IMR-90 (cell line): ENCODE data around the gene SPPL2C. TPM values are rescaled to one million over a fixed set of nuclear protein-coding genes. Genes with fewer than 3 reads are reported as not detected.

Experiments
- ATAC-seq: fragments of 200-7000 bp; cut with Tn5 transposase; 2 replicates; pipeline ENCODE4 v1.9.1; 2020; ENCODE audit warnings: low read depth, mild to moderate bottlenecking, moderate library complexity
- Bru-seq: library from RNA; stranded (reverse); fragments of 400-500 nt; gene quantifications from one replicate; lab custom pipeline; 2021; lab: Mats Ljungman, UMichigan
- BruChase-seq, 2 experiments: library from RNA; stranded (reverse); fragments of 400-500 nt; gene quantifications; one replicate each; lab custom pipeline; 2021; lab: Mats Ljungman, UMichigan
- BruUV-seq: library from RNA; stranded (reverse); fragments of 400-500 nt; replicated peaks from 2 replicates; lab custom pipeline; 2021; lab: Mats Ljungman, UMichigan
- CTCF ChIA-PET: fragments of 300-600 bp; formaldehyde crosslinking; extraction: SDS; loops from one replicate; lab custom pipeline; 2021; ENCODE audit warnings: antibody characterized with exemption; lab: Yijun Ruan, JAX
- POLR2A ChIA-PET: fragments of 300-600 bp; sonication (Branson Sonifier 250); formaldehyde crosslinking; loops from one replicate; lab custom pipeline; 2022; ENCODE audit warnings: antibody characterized with exemption; ENCODE audit not compliant: unreplicated experiment; lab: Charles Lee
- DNase-seq: peaks from one replicate; pipeline ENCODE4 v3.0.0; 2013
- H2AFZ ChIP-seq: replicated peaks from 2 replicates; pipeline ENCODE3; 2013; ENCODE audit warnings: low read length, mild to moderate bottlenecking; ENCODE audit not compliant: poor library complexity
- H2AK5ac ChIP-seq: 2 replicates; pipeline ENCODE4 v1.6.1; 2013; ENCODE audit warnings: low read depth, low read length, inconsistent platforms
- H2AK9ac ChIP-seq: replicated peaks from 2 replicates; pipeline ENCODE3; 2013; ENCODE audit warnings: mild to moderate bottlenecking, low read depth, low read length, moderate library complexity; ENCODE audit not compliant: poor library complexity
- H2BK120ac ChIP-seq: 2 replicates; pipeline ENCODE4 v1.6.1; 2013; ENCODE audit warnings: low read depth, low read length, inconsistent platforms
- H2BK15ac ChIP-seq: 3 replicates; pipeline ENCODE4 v1.6.1; 2013; ENCODE audit warnings: low read depth, low read length, inconsistent platforms
- H2BK20ac ChIP-seq: 2 replicates; pipeline ENCODE4 v1.6.1; 2013; ENCODE audit warnings: low read depth, mild to moderate bottlenecking, inconsistent platforms, low read length, moderate library complexity
- H2BK5ac ChIP-seq: 2 replicates; pipeline ENCODE4 v1.6.1; 2013; ENCODE audit warnings: mild to moderate bottlenecking, low read depth, low read length, inconsistent platforms; ENCODE audit not compliant: poor library complexity, severe bottlenecking
- H3K14ac ChIP-seq: replicated peaks from 2 replicates; pipeline ENCODE4 v1.6.1; 2013; ENCODE audit warnings: low read depth, low read length, inconsistent platforms
- H3K18ac ChIP-seq: 2 replicates; pipeline ENCODE4 v1.6.1; 2013; ENCODE audit warnings: low read depth, low read length, control low read depth
- H3K23ac ChIP-seq: 2 replicates; pipeline ENCODE4 v1.6.1; 2013; ENCODE audit warnings: low read depth, low read length, inconsistent platforms
- H3K27ac ChIP-seq: 2 replicates; pipeline ENCODE4 v1.5.1; 2013; ENCODE audit warnings: mild to moderate bottlenecking, control low read depth, low read length; ENCODE audit not compliant: insufficient read depth
- H3K27me3 ChIP-seq: 2 replicates; pipeline ENCODE4 v1.6.1; 2013; ENCODE audit warnings: low read length; ENCODE audit not compliant: control insufficient read depth, insufficient read depth
- H3K36me3 ChIP-seq: 2 replicates; pipeline ENCODE4 v1.6.1; 2013; ENCODE audit warnings: low read length, mixed read lengths; ENCODE audit not compliant: control insufficient read depth, insufficient read depth
- H3K4ac ChIP-seq: 2 replicates; pipeline ENCODE4 v1.6.1; 2013; ENCODE audit warnings: low read depth, low read length, inconsistent platforms
- H3K4me1 ChIP-seq: 2 replicates; pipeline ENCODE4 v1.6.1; 2013; ENCODE audit warnings: low read length, mixed read lengths; ENCODE audit not compliant: control insufficient read depth, insufficient read depth
- H3K4me2 ChIP-seq: 2 replicates; pipeline ENCODE4 v1.6.1; 2013; ENCODE audit warnings: low read depth, mild to moderate bottlenecking, control low read depth, low read length, moderate library complexity
- H3K4me3 ChIP-seq: 2 replicates; pipeline ENCODE4 v1.5.1; 2013; ENCODE audit warnings: low read depth, mild to moderate bottlenecking, control low read depth, low read length, moderate library complexity; ENCODE audit not compliant: insufficient read depth
- H3K56ac ChIP-seq: 2 replicates; pipeline ENCODE4 v1.6.1; 2013; ENCODE audit warnings: low read length, inconsistent platforms; ENCODE audit not compliant: insufficient read depth; ENCODE audit errors: extremely low read depth
- H3K79me1 ChIP-seq, 2 experiments: 2 replicates each; pipeline ENCODE4 v1.6.1; 2013; ENCODE audit warnings: low read length in 2 of 2, inconsistent platforms in 1 of 2, low read depth in 1 of 2
- H3K9ac ChIP-seq: 2 replicates; pipeline ENCODE4 v1.6.1; 2013; ENCODE audit warnings: low read depth, low read length, control low read depth
- H3K9me1 ChIP-seq: 2 replicates; pipeline ENCODE4 v1.6.1; 2013; ENCODE audit warnings: low read length, inconsistent platforms; ENCODE audit not compliant: insufficient read depth
- H3K9me3 ChIP-seq: 2 replicates; pipeline ENCODE4 v1.6.1; 2013; ENCODE audit warnings: low read length; ENCODE audit not compliant: control insufficient read depth, insufficient read depth
- H4K20me1 ChIP-seq: 2 replicates; pipeline ENCODE4 v1.6.1; 2013; ENCODE audit warnings: low read length, inconsistent platforms; ENCODE audit not compliant: insufficient read depth
- H4K5ac ChIP-seq: 2 replicates; pipeline ENCODE4 v1.6.1; 2013; ENCODE audit warnings: mild to moderate bottlenecking, low read depth, low read length, control low read depth
- H4K8ac ChIP-seq, 2 experiments: 2 replicates each; pipeline ENCODE4 v1.6.1; 2013; ENCODE audit warnings: low read depth in 2 of 2, low read length in 2 of 2, control low read depth in 1 of 2, inconsistent platforms in 1 of 2
- H4K91ac ChIP-seq: 2 replicates; pipeline ENCODE4 v1.6.1; 2013; ENCODE audit warnings: low read depth, low read length, inconsistent platforms; ENCODE audit not compliant: insufficient read depth
- BHLHE40 ChIP-seq: fragments of 150-350 bp; IDR thresholded peaks from 2 replicates; pipeline ENCODE4 v1.6.1; 2016; ENCODE audit warnings: mild to moderate bottlenecking, low read depth, low read length
- CEBPB ChIP-seq: IDR thresholded peaks from 2 replicates; pipeline ENCODE4 v1.6.1; 2012; ENCODE audit warnings: low read depth, low read length, improper control_type of control experiment
- MAFK ChIP-seq: IDR thresholded peaks from 2 replicates; pipeline ENCODE4 v1.6.1; 2012; ENCODE audit warnings: low read depth, low read length, improper control_type of control experiment
- MXI1 ChIP-seq: IDR thresholded peaks from 2 replicates; pipeline ENCODE4 v1.6.1; 2012; ENCODE audit warnings: low read depth, mild to moderate bottlenecking, low read length, moderate library complexity, borderline replicate concordance
- NFE2L2 ChIP-seq: fragments of 150-350 bp; IDR thresholded peaks from 2 replicates; pipeline ENCODE4 v1.6.1; 2016; ENCODE audit warnings: low read depth, mild to moderate bottlenecking, low read length
- RCOR1 ChIP-seq: IDR thresholded peaks from 2 replicates; pipeline ENCODE4 v1.6.1; 2012; ENCODE audit warnings: mild to moderate bottlenecking, low read length, improper control_type of control experiment; ENCODE audit not compliant: insufficient replicate concordance
- RFX5 ChIP-seq: IDR thresholded peaks from 2 replicates; pipeline ENCODE4 v1.8.0; 2012; ENCODE audit warnings: low read depth, mild to moderate bottlenecking, low read length, moderate library complexity
- WGBS, 2 experiments: methylation state at CpG; one replicate each; pipeline versions ENCODE4 v1.1.5 to v1.1.7; 2013; ENCODE audit warnings: missing lambda C conversion rate in 2 of 2; ENCODE audit not compliant: insufficient read length in 1 of 2; ENCODE audit errors: extremely low coverage in 2 of 2; 5-methylcytosine and 5-hydroxymethylcytosine counted together
- dilution Hi-C: fragments of 300-500 bp; cut with HindIII; formaldehyde crosslinking; loops from one replicate; pipeline ENCODE4 v1.14.3; 2018; ENCODE audit warnings: low sequenced_read_pairs; ENCODE audit not compliant: unreplicated experiment
- in situ Hi-C: fragments of 300-500 bp; cut with MboI; formaldehyde crosslinking; loops from 3 replicates; pipeline ENCODE4 v1.14.3; 2019; ENCODE audit warnings: low sequenced_read_pairs, inconsistent platforms, mixed read lengths
- intact Hi-C: fragments of 100-400 bp; cut with micrococcal nuclease; formaldehyde crosslinking; loops from 2 replicates; pipeline ENCODE4 v1.10.0; 2022
- long read RNA-seq: library from polyadenylated mRNA; unstranded; transcript quantifications from one replicate; pipeline ENCODE4 v2.0.0, GENCODE V29; 2021; ENCODE audit not compliant: unreplicated experiment
- polyA plus RNA-seq, 3 experiments: library from polyadenylated mRNA; depleted of rRNA; stranded (reverse); fragments of >200 nt; gene quantifications; 2 replicates each; pipeline ENCODE4 v1.2.3, GENCODE V29; 2012; ENCODE audit warnings: low replicate concordance in 1 of 3
- total RNA-seq: library from RNA; depleted of rRNA; stranded (reverse); fragments of >200 nt; gene quantifications from 2 replicates; pipeline ENCODE4 v1.2.3, GENCODE V29; 2012; rRNA removed
- TF ChIP-seq, protein P1 (sequence below): conservative IDR thresholded peaks from 2 replicates; pipeline ENCODE4 v1.5.1; 2012; ENCODE audit warnings: mild to moderate bottlenecking, low read depth, low read length, improper control_type of control experiment
- TF ChIP-seq, protein P2 (sequence below): fragments of 150-350 bp; IDR thresholded peaks from 2 replicates; pipeline ENCODE4 v1.6.1; 2016; ENCODE audit warnings: low read depth, mild to moderate bottlenecking, low read length, moderate library complexity, borderline replicate concordance
- TF ChIP-seq, protein P3 (sequence below): fragments of 150-350 bp; IDR thresholded peaks from 2 replicates; pipeline ENCODE4 v1.6.1; 2017; ENCODE audit warnings: mild to moderate bottlenecking, antibody characterized with exemption, low read length, low read depth

The SPPL2C gene, protein sequence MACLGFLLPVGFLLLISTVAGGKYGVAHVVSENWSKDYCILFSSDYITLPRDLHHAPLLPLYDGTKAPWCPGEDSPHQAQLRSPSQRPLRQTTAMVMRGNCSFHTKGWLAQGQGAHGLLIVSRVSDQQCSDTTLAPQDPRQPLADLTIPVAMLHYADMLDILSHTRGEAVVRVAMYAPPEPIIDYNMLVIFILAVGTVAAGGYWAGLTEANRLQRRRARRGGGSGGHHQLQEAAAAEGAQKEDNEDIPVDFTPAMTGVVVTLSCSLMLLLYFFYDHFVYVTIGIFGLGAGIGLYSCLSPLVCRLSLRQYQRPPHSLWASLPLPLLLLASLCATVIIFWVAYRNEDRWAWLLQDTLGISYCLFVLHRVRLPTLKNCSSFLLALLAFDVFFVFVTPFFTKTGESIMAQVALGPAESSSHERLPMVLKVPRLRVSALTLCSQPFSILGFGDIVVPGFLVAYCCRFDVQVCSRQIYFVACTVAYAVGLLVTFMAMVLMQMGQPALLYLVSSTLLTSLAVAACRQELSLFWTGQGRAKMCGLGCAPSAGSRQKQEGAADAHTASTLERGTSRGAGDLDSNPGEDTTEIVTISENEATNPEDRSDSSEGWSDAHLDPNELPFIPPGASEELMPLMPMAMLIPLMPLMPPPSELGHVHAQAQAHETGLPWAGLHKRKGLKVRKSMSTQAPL
- total RNA-seq: not detected in 2 replicates
- polyA plus RNA-seq (2012; rRNA removed): not detected in 2 replicates
- polyA plus RNA-seq (2012; cell fraction: cytosol; rRNA removed): not detected in 2 replicates
- polyA plus RNA-seq (2012; cell fraction: nucleus; rRNA removed; ENCODE audit: low replicate concordance): not detected in 2 replicates
- Bru-seq, nascent RNA: not detected
- BruChase-seq, experiment 1, labeled RNA remaining after a 6-hour chase: not detected
- not detected for BruChase-seq, experiment 2, labeled RNA remaining after a 2-hour chase
- long read RNA-seq: 0 reads

DNA sequence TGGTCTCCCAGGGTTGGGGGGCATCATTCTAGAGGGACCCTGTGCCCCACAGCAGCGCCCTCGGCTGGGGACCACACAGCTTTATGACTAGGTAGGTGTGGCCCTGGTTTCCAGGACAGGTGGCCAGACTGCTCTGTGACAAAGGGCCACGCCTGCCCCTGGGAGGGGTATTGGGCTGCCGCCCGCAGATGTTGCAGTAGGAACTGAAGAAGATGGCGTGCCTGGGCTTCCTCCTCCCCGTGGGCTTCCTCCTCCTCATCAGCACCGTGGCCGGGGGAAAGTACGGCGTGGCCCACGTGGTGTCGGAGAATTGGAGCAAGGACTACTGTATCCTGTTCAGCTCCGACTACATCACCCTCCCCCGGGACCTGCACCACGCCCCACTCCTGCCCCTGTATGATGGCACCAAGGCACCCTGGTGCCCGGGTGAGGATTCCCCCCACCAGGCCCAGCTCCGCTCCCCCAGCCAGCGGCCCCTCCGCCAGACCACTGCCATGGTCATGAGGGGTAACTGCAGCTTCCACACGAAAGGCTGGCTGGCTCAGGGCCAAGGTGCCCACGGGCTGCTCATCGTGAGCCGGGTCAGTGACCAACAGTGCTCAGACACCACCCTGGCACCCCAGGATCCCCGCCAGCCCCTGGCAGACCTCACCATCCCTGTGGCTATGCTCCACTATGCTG lies at the start of gene SPPL2C:
TSS of gene SPPL2C (plus strand) at position 187 of the 681 bp plus-strand sequence. CDS start at position 213, 26 bp downstream.
- no peaks in the 10 kb centered on the region for H3K4me1 ChIP-seq
- H4K8ac ChIP-seq: no peak within 1 kb of the TSS
- peaks cover 8% of the 10 kb centered on the region for H3K27me3 ChIP-seq
- in situ Hi-C loops: loop anchor here (25.0 kb wide), 1 partner anchor 433 kb away; no protein-coding TSS in a partner anchor
- H2BK20ac ChIP-seq: no peak within 1 kb of the TSS
- no peak within 1 kb of the TSS for H2AK9ac ChIP-seq
- H3K9me3 ChIP-seq: no peaks in the 10 kb centered on the region
- H4K20me1 ChIP-seq: no peaks in the 10 kb centered on the region
- DNase-seq (no peak), ATAC-seq (no peak)
- WGBS, 2 experiments: 76% methylated on average over 7 of the region's 25 CpGs; no CpG with 5 or more reads in 1 of the 2 experiments
- no peak within 1 kb of the TSS for H2BK120ac ChIP-seq
- intact Hi-C loops: no loop called here
- H3K18ac ChIP-seq: no peak within 1 kb of the TSS
- ChIA-PET POLR2A (no interaction called here), CTCF (no interaction called here)
- H2BK5ac ChIP-seq: no peak within 1 kb of the TSS
- H3K4me2 ChIP-seq: no peak within 1 kb of the TSS
- H3K27ac ChIP-seq: no peak within 1 kb of the TSS
- peak within 1 kb of the TSS; percentile 49 for H2AFZ ChIP-seq
- dilution Hi-C loops: no loop called here
- no peak within 1 kb of the TSS for H3K14ac ChIP-seq
- no peaks in the 10 kb centered on the region for H3K9me1 ChIP-seq
- H3K36me3 ChIP-seq: no peaks in the 10 kb centered on the region
- H3K79me1 ChIP-seq: no peaks in the 10 kb centered on the region
- no peak within 1 kb of the TSS for H3K4ac ChIP-seq
- no peak within 1 kb of the TSS for H2AK5ac ChIP-seq
- no peak within 1 kb of the TSS for H4K5ac ChIP-seq
- H3K56ac ChIP-seq: no peak within 1 kb of the TSS
- H3K4me3 ChIP-seq: no peak within 1 kb of the TSS
- H4K91ac ChIP-seq: no peak within 1 kb of the TSS
- no TSS peak for BruUV-seq
- H3K23ac ChIP-seq: no peak within 1 kb of the TSS
- H2BK15ac ChIP-seq: no peak within 1 kb of the TSS
- no peak within 1 kb of the TSS for H3K9ac ChIP-seq
- TF ChIP-seq, protein P1, sequence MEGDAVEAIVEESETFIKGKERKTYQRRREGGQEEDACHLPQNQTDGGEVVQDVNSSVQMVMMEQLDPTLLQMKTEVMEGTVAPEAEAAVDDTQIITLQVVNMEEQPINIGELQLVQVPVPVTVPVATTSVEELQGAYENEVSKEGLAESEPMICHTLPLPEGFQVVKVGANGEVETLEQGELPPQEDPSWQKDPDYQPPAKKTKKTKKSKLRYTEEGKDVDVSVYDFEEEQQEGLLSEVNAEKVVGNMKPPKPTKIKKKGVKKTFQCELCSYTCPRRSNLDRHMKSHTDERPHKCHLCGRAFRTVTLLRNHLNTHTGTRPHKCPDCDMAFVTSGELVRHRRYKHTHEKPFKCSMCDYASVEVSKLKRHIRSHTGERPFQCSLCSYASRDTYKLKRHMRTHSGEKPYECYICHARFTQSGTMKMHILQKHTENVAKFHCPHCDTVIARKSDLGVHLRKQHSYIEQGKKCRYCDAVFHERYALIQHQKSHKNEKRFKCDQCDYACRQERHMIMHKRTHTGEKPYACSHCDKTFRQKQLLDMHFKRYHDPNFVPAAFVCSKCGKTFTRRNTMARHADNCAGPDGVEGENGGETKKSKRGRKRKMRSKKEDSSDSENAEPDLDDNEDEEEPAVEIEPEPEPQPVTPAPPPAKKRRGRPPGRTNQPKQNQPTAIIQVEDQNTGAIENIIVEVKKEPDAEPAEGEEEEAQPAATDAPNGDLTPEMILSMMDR: no peak
- TF ChIP-seq, protein P2, sequence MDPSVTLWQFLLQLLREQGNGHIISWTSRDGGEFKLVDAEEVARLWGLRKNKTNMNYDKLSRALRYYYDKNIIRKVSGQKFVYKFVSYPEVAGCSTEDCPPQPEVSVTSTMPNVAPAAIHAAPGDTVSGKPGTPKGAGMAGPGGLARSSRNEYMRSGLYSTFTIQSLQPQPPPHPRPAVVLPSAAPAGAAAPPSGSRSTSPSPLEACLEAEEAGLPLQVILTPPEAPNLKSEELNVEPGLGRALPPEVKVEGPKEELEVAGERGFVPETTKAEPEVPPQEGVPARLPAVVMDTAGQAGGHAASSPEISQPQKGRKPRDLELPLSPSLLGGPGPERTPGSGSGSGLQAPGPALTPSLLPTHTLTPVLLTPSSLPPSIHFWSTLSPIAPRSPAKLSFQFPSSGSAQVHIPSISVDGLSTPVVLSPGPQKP: no peak
- TF ChIP-seq RCOR1 (no peak), NFE2L2 (no peak), RFX5 (no peak), BHLHE40 (no peak), MXI1 (no peak), CEBPB (no peak), MAFK (no peak)
- TF ChIP-seq, protein P3, sequence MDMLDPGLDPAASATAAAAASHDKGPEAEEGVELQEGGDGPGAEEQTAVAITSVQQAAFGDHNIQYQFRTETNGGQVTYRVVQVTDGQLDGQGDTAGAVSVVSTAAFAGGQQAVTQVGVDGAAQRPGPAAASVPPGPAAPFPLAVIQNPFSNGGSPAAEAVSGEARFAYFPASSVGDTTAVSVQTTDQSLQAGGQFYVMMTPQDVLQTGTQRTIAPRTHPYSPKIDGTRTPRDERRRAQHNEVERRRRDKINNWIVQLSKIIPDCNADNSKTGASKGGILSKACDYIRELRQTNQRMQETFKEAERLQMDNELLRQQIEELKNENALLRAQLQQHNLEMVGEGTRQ: no peak
